ENCODE results near the gene SP3.

The SP3 gene

GRCh38 chr2:173965372-173966025 is at the start of gene SP3:
SP3 (minus strand) TSS chr2:173965373; CDS start chr2:173965171, 202 bp downstream.
- peak; percentile 99 for DNase-seq

GRCh38 chr2:174014699-174015070 is 49.5 kb upstream of the SP3 start:
- DNase-seq, result peak; percentile 57

DNA sequence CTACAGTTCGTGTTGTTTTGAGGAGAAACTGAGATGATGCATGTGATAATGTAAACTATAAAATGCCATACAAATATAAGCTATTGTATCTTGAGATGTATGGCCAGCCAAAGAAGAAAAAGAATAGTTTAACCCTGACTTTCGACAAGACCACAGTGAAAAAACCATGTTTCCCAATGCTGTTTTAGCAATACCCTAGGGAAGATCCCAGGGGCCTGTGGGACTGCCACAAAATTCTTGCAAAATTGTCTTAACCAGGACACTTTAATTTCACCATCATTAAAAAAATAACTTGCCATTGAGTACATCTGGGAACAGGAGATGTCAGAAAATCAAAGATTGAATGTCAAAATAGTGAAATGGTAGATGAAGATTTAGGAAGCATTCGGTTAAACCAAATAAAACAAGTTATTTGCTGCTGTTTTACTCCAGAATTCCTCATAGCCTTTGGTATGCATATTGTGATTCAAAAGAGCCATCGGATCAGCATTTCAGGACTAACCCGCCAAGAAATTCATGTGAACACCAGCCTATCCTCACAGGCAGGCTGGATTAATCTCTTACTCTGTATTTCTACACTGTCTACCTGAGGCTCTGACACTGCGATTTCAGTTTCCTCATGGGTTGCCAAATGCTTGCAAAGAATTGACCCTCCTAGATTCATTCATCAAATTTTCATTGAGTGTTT is 49.0 kb upstream of the SP3 start:
- no peak for DNase-seq

DNA sequence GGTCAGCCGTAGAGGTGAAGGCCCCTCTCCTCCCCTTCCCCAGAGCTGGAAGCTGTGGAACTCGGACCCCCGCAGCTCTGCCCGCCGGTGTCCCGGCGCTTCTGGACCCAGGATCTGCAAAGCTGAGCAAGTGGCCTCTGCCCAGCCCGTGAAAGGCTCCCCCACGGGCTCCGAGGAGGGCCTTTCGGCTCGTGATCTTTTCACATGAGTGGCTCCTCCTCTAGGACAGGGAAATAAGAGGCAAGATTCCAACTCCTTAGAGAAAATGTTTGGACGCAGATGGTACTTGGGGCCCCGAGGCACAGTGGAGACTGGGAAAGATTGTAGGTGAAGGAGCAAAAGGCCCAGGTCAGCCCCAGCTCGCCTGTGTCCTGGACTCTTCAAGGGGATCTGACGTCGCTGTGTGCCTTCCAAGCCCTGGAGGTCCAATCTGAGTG is 48.2 kb upstream of the SP3 start:
- no peak for DNase-seq

- DNase-seq, result peak; percentile 87
Observed at GRCh38 chr2:174012347-174013314, 47.5 kb upstream of the SP3 start.

DNA sequence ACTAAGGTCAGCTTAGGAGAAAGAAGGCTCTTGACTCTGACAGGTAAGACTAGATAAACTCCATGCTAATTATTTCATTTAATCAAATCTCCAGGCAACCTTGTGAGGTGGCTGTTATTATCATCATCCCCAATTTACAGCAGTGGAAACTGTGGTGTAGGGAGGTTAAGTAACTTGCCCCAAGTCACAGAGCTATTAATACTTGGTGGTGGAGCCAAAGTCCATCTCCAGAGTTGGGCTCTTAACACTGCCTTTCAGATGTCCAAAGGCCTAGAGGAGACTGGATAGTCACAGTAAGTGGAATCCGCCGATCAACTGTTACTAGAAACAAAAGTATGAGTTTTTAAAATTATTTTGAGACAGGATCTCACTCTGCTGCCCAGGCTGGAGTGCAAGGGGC is 46.6 kb upstream of the SP3 start:
- no peak for DNase-seq

DNA sequence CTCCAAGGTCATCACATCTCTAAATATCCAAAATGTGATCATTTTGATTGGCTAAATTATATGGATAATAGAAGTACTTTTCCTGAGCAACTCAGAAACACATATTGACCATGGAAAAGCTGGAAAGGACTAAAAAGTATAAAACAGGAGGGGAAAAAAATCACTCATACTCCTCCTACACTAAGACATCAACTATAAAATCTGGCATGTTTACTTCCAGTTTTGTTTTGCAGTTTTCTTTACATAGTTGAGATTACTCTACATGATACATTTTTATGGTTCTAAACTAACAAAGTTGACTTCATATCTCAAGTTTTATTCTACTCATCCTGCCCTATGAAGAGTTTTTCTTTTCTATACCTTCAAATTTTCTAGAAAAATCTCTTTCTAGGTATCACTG is 46.0 kb upstream of the SP3 start:
- DNase-seq, result no peak

DNA sequence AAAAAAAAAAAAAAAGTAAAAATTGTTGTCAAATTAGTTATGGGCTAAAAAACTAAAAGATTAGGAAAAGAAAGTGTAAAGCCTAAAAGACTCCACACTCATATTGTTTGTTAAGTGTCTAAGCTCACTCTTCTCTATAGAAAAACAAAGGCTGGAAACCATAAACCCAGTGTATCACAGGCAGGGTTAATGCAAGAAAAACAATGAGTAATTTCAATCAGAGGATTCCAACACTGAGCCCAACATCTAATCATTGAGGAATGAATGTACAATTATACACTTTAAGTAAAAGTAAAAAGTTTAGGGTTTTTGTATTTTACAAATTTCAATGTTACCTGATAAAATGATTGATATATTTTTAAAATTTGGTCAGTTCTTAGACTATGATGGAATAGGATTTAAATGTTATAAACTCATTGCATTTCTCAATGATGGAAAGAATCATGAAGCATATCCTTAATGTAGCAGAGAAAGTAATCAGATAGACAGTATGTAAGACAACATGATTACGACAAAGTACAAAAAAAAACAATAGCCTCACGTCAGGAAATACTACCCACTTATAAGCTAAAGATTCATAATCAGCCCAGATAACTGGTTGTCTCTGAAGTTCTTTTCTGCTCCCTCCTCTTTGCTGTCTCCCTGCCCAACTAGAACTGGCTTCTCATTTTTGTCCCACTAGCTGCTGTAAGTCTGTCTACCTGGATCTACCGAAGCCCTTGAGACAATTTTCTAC is 44.5 kb upstream of the SP3 start:
- no peak for DNase-seq

- no peak for DNase-seq
Observed at GRCh38 chr2:174008720-174009119, 43.5 kb upstream of the SP3 start.

GRCh38 chr2:174007010-174007409 is 41.8 kb upstream of the SP3 start:
- no peak for DNase-seq

- no peak for DNase-seq
Observed at GRCh38 chr2:174005801-174006419, 40.7 kb upstream of the SP3 start.

DNA sequence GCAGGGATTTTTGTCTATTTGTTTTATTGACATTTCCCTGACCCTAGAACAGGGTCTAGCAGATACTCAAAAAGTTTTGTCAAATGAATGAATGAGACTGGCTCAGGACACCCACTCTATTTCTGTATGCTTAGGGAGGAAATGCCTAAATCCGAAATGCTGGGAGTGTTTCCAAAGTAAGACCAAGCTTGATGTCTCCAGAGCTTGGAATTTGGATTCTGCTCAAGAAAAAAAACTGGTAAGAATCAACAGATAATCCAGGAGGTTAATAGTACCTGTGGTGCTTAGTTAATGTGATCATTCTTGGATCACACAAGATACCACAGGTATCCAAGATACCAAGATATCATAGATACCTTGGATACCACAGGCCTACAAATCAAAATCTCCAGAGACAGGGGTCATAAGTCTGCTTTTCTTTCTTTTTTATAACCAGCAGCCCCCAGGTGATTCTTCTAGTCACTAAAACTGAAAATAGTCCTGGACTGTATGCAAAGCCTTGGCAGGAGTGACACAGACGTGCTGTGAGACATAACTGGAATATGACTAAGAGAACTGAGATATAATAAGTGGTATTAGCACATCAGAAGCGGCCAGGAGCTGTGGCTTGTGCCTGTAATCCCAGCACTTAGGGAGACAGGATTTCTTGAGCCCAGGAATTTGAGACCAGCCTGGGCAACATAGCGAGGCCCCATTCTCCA is 39.9 kb upstream of the SP3 start:
- DNase-seq, result no peak

DNA sequence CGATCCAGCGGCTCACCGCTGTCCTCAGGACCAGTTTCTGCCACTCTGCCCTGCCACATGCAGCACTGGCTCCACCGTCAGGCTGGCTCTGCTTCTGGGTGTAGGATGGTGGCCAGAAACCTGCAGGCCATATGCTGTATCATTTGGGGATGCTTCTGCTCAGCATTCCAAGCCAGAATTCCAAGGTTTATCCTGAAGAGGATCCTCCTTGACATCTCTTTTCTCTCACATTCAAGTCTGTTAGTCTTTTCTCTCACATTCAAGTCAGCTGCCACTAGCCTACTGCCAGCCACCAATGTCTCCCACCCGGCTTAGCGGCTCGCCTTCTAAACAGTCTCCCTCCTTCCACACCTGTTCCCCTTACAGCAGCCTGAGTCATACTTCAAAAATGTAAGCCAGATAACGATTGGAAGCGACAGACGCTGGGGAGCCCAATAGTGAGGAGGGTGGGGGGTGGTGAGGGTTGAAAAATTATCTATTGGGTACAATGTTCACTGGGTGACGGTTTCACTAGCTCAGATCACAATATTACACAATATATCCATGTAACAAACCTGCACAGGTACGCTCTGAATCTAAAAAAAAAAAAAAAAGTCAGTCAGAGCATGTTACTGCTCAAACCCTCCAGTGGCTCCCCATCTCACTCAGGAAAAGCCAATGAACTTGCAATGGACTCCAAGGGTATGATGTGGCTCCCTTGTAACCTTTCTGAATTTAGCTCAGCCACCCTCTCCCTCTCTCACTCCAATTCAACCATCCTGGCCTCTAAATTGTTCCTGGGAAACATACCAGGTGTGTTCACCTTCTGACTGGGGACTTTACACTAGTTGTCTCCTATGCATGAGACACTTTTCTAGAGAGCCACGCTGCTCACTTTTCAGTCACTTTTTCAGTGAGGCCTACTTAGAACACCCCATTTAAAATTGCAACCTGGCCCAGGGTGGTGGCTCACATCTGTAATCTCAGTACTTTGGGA is 38.8 kb upstream of the SP3 start:
- DNase-seq, result no peak

DNA sequence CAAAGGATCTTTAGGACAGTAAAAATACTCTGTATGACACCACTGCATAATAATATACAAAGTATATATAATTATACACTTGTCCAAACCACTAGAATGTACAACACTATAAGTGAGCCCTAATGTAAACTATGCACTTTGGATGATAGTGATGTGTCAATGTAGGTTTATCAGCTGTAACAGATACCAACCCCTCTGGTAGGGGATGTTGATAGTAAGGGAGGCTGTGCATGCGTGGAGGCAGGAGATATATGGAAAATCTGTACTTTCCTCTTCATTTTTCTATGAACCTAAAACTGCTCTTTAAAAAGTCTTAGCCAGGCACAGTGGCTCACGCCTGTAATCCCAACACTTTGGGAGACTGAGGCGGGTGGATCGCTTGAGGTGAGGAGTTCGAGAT is 37.5 kb upstream of the SP3 start:
- no peak for DNase-seq

- no peak for DNase-seq
Observed at GRCh38 chr2:174001107-174001506, 35.9 kb upstream of the SP3 start.

GRCh38 chr2:173999724-174000123 is 34.6 kb upstream of the SP3 start:
- DNase-seq, result no peak

- no peak for DNase-seq
Observed at GRCh38 chr2:173999272-173999671, 34.1 kb upstream of the SP3 start.

GRCh38 chr2:173998386-173998785 is 33.2 kb upstream of the SP3 start:
- DNase-seq, result no peak

GRCh38 chr2:173997753-173998152 is 32.6 kb upstream of the SP3 start:
- DNase-seq, result no peak

- peak; percentile 81 for DNase-seq
Observed at GRCh38 chr2:173997269-173997668, 32.1 kb upstream of the SP3 start.

Measured in femur (tissue), 1 donor.